ENCODE data around the gene MCEMP1. TPM values are rescaled to one million over a fixed set of nuclear protein-coding genes. Genes with fewer than 3 reads are reported as not detected.

MCEMP1 gene
- total RNA-seq, 1 donor, result not detected

DNA sequence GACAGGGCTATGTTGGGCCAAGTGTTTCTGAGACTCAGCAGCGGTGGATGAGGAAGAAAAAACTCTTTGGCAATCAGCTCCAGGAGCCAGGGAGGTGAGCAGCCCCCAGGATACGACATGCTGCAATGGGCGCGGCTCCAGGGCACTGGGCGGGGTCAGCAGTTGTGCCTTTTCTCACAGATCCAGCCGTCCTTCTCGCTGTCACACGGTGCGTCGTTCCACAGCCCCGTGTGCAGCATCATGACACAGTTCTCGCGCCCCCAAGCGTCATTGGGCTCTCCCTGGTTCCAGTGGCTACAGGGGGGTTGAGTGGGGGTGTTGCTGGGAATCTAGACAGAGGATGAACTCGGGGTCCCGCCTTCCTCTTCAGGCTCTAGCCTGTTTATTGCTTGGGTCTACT, 52.3 kb downstream of the MCEMP1 start:
- TF ChIP-seq, protein P1, sequence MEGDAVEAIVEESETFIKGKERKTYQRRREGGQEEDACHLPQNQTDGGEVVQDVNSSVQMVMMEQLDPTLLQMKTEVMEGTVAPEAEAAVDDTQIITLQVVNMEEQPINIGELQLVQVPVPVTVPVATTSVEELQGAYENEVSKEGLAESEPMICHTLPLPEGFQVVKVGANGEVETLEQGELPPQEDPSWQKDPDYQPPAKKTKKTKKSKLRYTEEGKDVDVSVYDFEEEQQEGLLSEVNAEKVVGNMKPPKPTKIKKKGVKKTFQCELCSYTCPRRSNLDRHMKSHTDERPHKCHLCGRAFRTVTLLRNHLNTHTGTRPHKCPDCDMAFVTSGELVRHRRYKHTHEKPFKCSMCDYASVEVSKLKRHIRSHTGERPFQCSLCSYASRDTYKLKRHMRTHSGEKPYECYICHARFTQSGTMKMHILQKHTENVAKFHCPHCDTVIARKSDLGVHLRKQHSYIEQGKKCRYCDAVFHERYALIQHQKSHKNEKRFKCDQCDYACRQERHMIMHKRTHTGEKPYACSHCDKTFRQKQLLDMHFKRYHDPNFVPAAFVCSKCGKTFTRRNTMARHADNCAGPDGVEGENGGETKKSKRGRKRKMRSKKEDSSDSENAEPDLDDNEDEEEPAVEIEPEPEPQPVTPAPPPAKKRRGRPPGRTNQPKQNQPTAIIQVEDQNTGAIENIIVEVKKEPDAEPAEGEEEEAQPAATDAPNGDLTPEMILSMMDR (IDR thresholded peaks at IDR 0.05; ENCODE audit: extremely low read depth, low read depth, low read length), result no peak
- peaks cover 23% of the 10 kb centered on the region for H3K27me3 ChIP-seq (ENCODE audit: insufficient read depth, low read length)

More for the DNA sequence above, 52.3 kb downstream of the MCEMP1 start:
- no peaks in the 10 kb centered on the region for H3K4me1 ChIP-seq (ENCODE audit: insufficient read depth, low read length)
- no peak overlapping the region for H3K27ac ChIP-seq (ENCODE audit: low read depth, low read length)
- no peak overlapping the region for H2AFZ ChIP-seq (ENCODE audit: low read length)
- H4K20me1 ChIP-seq (ENCODE audit: insufficient read depth, low read length), result no peaks in the 10 kb centered on the region
- no peak overlapping the region for H3K4me2 ChIP-seq (ENCODE audit: insufficient read depth, low read length)
- no peaks in the 10 kb centered on the region for H3K79me2 ChIP-seq (ENCODE audit: insufficient read depth, low read length)
- no peaks in the 10 kb centered on the region for H3K36me3 ChIP-seq (ENCODE audit: insufficient read depth, low read length)
- no peak for DNase-seq (ENCODE audit: insufficient read length, low spot score, missing footprints)
- H3K9me3 ChIP-seq (ENCODE audit: low read depth, low read length), result no peaks in the 10 kb centered on the region
- H3K4me3 ChIP-seq (ENCODE audit: insufficient read depth, low read length), result no peak overlapping the region

Other genes starting within 250 kb of the MCEMP1 start
- 2.9 and 4.1 TPM in 2 replicates for gene PEX11G, start 188.1 kb upstream of the MCEMP1 start, total RNA-seq
- 25.0 and 26.1 TPM in 2 replicates for gene ZNF358, start 161.0 kb upstream of the MCEMP1 start, total RNA-seq
- gene MCOLN1, start 154.5 kb upstream of the MCEMP1 start, total RNA-seq, result 16.6 and 21.2 TPM in 2 replicates
- gene PNPLA6, start 141.4 kb upstream of the MCEMP1 start, total RNA-seq, result 75.1 and 83.6 TPM in 2 replicates
- not detected in 2 replicates for gene CAMSAP3, start 81.2 kb upstream of the MCEMP1 start, total RNA-seq
- gene XAB2, start 47.5 kb upstream of the MCEMP1 start, total RNA-seq, result 35.9 and 40.5 TPM in 2 replicates
- 9.0 and 9.4 TPM in 2 replicates for gene PET100, start 47.3 kb upstream of the MCEMP1 start, total RNA-seq
- gene PCP2, start 43.4 kb upstream of the MCEMP1 start, total RNA-seq, result not detected in 2 replicates
- 1.2 and 3.3 TPM in 2 replicates for gene STXBP2, start 40.0 kb upstream of the MCEMP1 start, total RNA-seq
- gene RETN, start 8.0 kb upstream of the MCEMP1 start, total RNA-seq, result not detected in 2 replicates
- gene TRAPPC5, start 3.7 kb downstream of the MCEMP1 start, total RNA-seq, result 23.3 and 26.4 TPM in 2 replicates
- gene FCER2, start 25.0 kb downstream of the MCEMP1 start, total RNA-seq, result not detected in 2 replicates
- not detected in 2 replicates for gene CLEC4G, start 55.0 kb downstream of the MCEMP1 start, total RNA-seq
- gene CD209, start 70.4 kb downstream of the MCEMP1 start, total RNA-seq, result not detected in 2 replicates
- not detected in 2 replicates for gene CLEC4M, start 86.2 kb downstream of the MCEMP1 start, total RNA-seq
- 24.8 and 26.1 TPM in 2 replicates for gene EVI5L, start 153.1 kb downstream of the MCEMP1 start, total RNA-seq
- gene PRR36, start 197.3 kb downstream of the MCEMP1 start, total RNA-seq, result under 0.01 TPM in 1 of 2 replicates, not detected in the other
- gene LRRC8E, start 211.4 kb downstream of the MCEMP1 start, total RNA-seq, result 10.5 and 17.4 TPM in 2 replicates
- 12.4 and 14.8 TPM in 2 replicates for gene MAP2K7, start 226.8 kb downstream of the MCEMP1 start, total RNA-seq
- gene TGFBR3L, start 237.7 kb downstream of the MCEMP1 start, total RNA-seq, result under 0.01 TPM in 1 of 2 replicates, not detected in the other
- 16.8 and 18.5 TPM in 2 replicates for gene SNAPC2, start 243.2 kb downstream of the MCEMP1 start, total RNA-seq
- 1.5 and 2.5 TPM in 2 replicates for gene CTXN1, start 249.0 kb downstream of the MCEMP1 start, total RNA-seq